Keratinocyte (primary cell): Measurements from ENCODE around the gene OSBPL5. TPM values are rescaled to one million over a fixed set of nuclear protein-coding genes. Genes with fewer than 3 reads are reported as not detected.

Experiments used
- DNase-seq: peaks from one replicate; pipeline ENCODE4 v3.0.0-alpha.2; 2011; ENCODE audit warnings: low read depth, missing footprints, low spot score
- FAIRE-seq: peaks from 2 replicates; lab custom pipeline; 2011; peaks lifted over from hg19 to GRCh38; lab: Jason Lieb, UNC
- H2AFZ ChIP-seq: 2 replicates; pipeline ENCODE4 v1.6.0; 2012; ENCODE audit warnings: low read length, control low read depth, inconsistent platforms; ENCODE audit not compliant: control insufficient read depth
- H3K27ac ChIP-seq: 2 replicates; pipeline ENCODE4 v1.5.1; 2011; ENCODE audit warnings: low read length; ENCODE audit not compliant: control insufficient read depth, insufficient read depth
- H3K27me3 ChIP-seq: 3 replicates; pipeline ENCODE4 v1.6.0; 2011; ENCODE audit warnings: low read length; ENCODE audit not compliant: control insufficient read depth, insufficient read depth; ENCODE audit errors: extremely low read depth
- H3K36me3 ChIP-seq, 2 experiments: 2 replicates in 1 of 2; 3 replicates in 1 of 2; pipeline ENCODE4 v1.5.1; 2011; ENCODE audit warnings: low read length in 2 of 2, mild to moderate bottlenecking in 1 of 2; ENCODE audit not compliant: control insufficient read depth in 2 of 2, insufficient read depth in 2 of 2; ENCODE audit errors: extremely low read depth in 1 of 2
- H3K4me1 ChIP-seq: 3 replicates; pipeline ENCODE4 v1.5.1; 2011; ENCODE audit warnings: low read length; ENCODE audit not compliant: control insufficient read depth, insufficient read depth; ENCODE audit errors: extremely low read depth
- H3K4me2 ChIP-seq: 3 replicates; pipeline ENCODE4 v1.6.0; 2011; ENCODE audit warnings: low read depth, low read length; ENCODE audit not compliant: control insufficient read depth, insufficient read depth; ENCODE audit errors: extremely low read depth
- H3K4me3 ChIP-seq, 3 experiments: fragments of 200-600 bp in 1 of 3; sonication (generic) in 1 of 3; 2 replicates in 2 of 3; 3 replicates in 1 of 3; pipeline ENCODE4 v1.5.1; 2011 to 2016; ENCODE audit warnings: low read length in 3 of 3, mild to moderate bottlenecking in 3 of 3, control low read depth in 2 of 3, inconsistent platforms in 1 of 3, low read depth in 1 of 3, mixed read lengths in 1 of 3, mixed run types in 1 of 3, moderate library complexity in 1 of 3; ENCODE audit not compliant: control insufficient read depth in 2 of 3, insufficient read depth in 2 of 3; ENCODE audit errors: extremely low read depth in 1 of 3
- H3K79me2 ChIP-seq: 2 replicates; pipeline ENCODE4 v1.6.0; 2012; ENCODE audit warnings: low read length; ENCODE audit not compliant: control insufficient read depth, insufficient read depth
- H3K9ac ChIP-seq: 3 replicates; pipeline ENCODE4 v1.6.0; 2011; ENCODE audit warnings: low read length; ENCODE audit not compliant: control insufficient read depth, insufficient read depth; ENCODE audit errors: extremely low read depth
- H3K9me1 ChIP-seq: 3 replicates; pipeline ENCODE4 v1.6.0; 2011; ENCODE audit warnings: low read length; ENCODE audit not compliant: control insufficient read depth, insufficient read depth; ENCODE audit errors: extremely low read depth
- H3K9me3 ChIP-seq: 2 replicates; pipeline ENCODE4 v1.5.1; 2012; ENCODE audit warnings: low read depth, low read length; ENCODE audit not compliant: control insufficient read depth
- H4K20me1 ChIP-seq: 3 replicates; pipeline ENCODE4 v1.6.0; 2011; ENCODE audit warnings: low read length; ENCODE audit not compliant: control insufficient read depth, insufficient read depth; ENCODE audit errors: extremely low read depth
- CTCF ChIP-seq, 3 experiments: IDR thresholded peaks in 1 of 3; conservative IDR thresholded peaks in 1 of 3; optimal IDR thresholded peaks in 1 of 3; 2 replicates in 2 of 3; 3 replicates in 1 of 3; pipeline versions ENCODE3 to v1.5.1; 2011; ENCODE audit warnings: low read length in 3 of 3, mild to moderate bottlenecking in 3 of 3, moderate library complexity in 2 of 3, control low read depth in 1 of 3, inconsistent platforms in 1 of 3; ENCODE audit not compliant: insufficient read depth in 2 of 3; ENCODE audit errors: extremely low read depth in 1 of 3
- EZH2 ChIP-seq: IDR thresholded peaks from one replicate; pipeline ENCODE4 v1.6.1; 2012; ENCODE audit warnings: inconsistent platforms, mild to moderate bottlenecking, low read length, moderate library complexity
- dilution Hi-C: fragments of 300-500 bp; cut with MboI; formaldehyde crosslinking; loops from one replicate; pipeline ENCODE4 v1.7.0; 2020; ENCODE audit warnings: low sequenced_read_pairs; ENCODE audit not compliant: extremely low pct_ligation_motif_present
- polyA plus RNA-seq, 5 experiments: library from polyadenylated mRNA; depleted of rRNA in 3 of 5; stranded (reverse) in 3 of 5; stranded (forward) in 1 of 5; unstranded in 1 of 5; fragments of >200 nt; gene quantifications; 1 replicate in 1 of 5; 2 replicates in 3 of 5; 3 replicates in 1 of 5; pipeline versions ENCODE4 v1.2.1 to v1.2.3, GENCODE V29; 2011 to 2012; ENCODE audit warnings: missing spikeins in 2 of 5, low read depth in 1 of 5, low replicate concordance in 1 of 5
- small RNA-seq, 3 experiments: library from RNA; depleted of rRNA; stranded (forward); fragments of <200 nt; gene quantifications; one replicate each; pipeline ENCODE3, GENCODE V24; 2012; ENCODE audit warnings: low read depth in 3 of 3, low replicate concordance in 1 of 3; ENCODE audit not compliant: insufficient read length in 3 of 3

OSBPL5 gene
- polyA plus RNA-seq, 1 donor (not counting 4 experiments of a cell fraction or from before 2014, with no cell fraction given): 3.0 TPM

- no peak overlapping the region for H2AFZ ChIP-seq
- H3K9me1 ChIP-seq: peaks cover 8% of the 10 kb centered on the region
- FAIRE-seq: no peak
- H3K27ac ChIP-seq: no peak overlapping the region
- H3K9me3 ChIP-seq: no peaks in the 10 kb centered on the region
- no peak overlapping the region for H3K4me3 ChIP-seq
- peaks cover 19% of the 10 kb centered on the region for H3K4me1 ChIP-seq
- H3K9ac ChIP-seq: no peak overlapping the region
- peaks cover 32 to 72% of the 10 kb centered on the region in 2 experiments for H3K36me3 ChIP-seq
- peaks cover 34% of the 10 kb centered on the region for H3K79me2 ChIP-seq
- TF ChIP-seq EZH2 (no peak), CTCF (optimal IDR thresholded peaks at IDR 0.05 in 1 of 3, IDR thresholded peaks at IDR 0.05 in 1 of 3, conservative IDR thresholded peaks at IDR 0.05 in 1 of 3; ENCODE audit: extremely low read depth in 1 of 3, insufficient read depth in 2 of 3, low read length in 3 of 3) (no peak)
- no peaks in the 10 kb centered on the region for H3K27me3 ChIP-seq
- H4K20me1 ChIP-seq: peaks cover 43% of the 10 kb centered on the region
- DNase-seq: no peak
- dilution Hi-C loops: no loop called here
- no peak overlapping the region for H3K4me2 ChIP-seq
Observed at GRCh38 chr11:3040881-3041280, 124.2 kb downstream of the OSBPL5 start.

GRCh38 chr11:3037945-3038271, 127.2 kb downstream of the OSBPL5 start:
- Histone ChIP-seq H3K4me1 (peaks cover 19% of the 10 kb centered on the region), H3K9me3 (no peaks in the 10 kb centered on the region), H3K4me3 (no peak overlapping the region), H3K9me1 (peaks cover 8% of the 10 kb centered on the region), H3K9ac (no peak overlapping the region), H3K27me3 (no peaks in the 10 kb centered on the region), H3K79me2 (peaks cover 12% of the 10 kb centered on the region), H3K36me3 (peaks cover 31 to 72% of the 10 kb centered on the region in 2 experiments), H3K4me2 (peak overlapping the region; percentile 69), H3K27ac (no peak overlapping the region), H4K20me1 (peaks cover 33% of the 10 kb centered on the region), H2AFZ (no peak overlapping the region)
- dilution Hi-C loops: no loop called here
- no peak for FAIRE-seq
- no peak for TF ChIP-seq CTCF (optimal IDR thresholded peaks at IDR 0.05 in 1 of 3, IDR thresholded peaks at IDR 0.05 in 1 of 3, conservative IDR thresholded peaks at IDR 0.05 in 1 of 3; ENCODE audit: extremely low read depth in 1 of 3, insufficient read depth in 2 of 3, low read length in 3 of 3)
- no peak for TF ChIP-seq EZH2
- no peak for DNase-seq

Small RNA genes within 50 kb of the gene (small RNA-seq; reads per million reads assigned to genes)
- gene RNU1-91P: 0 reads per million in 3 experiments

Other genes starting within 250 kb of the OSBPL5 start
- gene PHLDA2, start 235.9 kb downstream of the OSBPL5 start, polyA plus RNA-seq: 24.3 to 36.0 TPM (median 27.3 TPM) in 3 replicates
- gene NAP1L4, start 173.0 kb downstream of the OSBPL5 start, polyA plus RNA-seq: 92.2 to 136 TPM (median 108 TPM) in 3 replicates
- gene CARS1, start 107.9 kb downstream of the OSBPL5 start, polyA plus RNA-seq: 53.0 to 62.5 TPM (median 60.7 TPM) in 3 replicates
- gene MRGPRG, start 53.5 kb upstream of the OSBPL5 start, polyA plus RNA-seq: not detected in 3 replicates
- gene MRGPRE, start 67.1 kb upstream of the OSBPL5 start, polyA plus RNA-seq: not detected in 3 replicates
- 19.2 to 27.4 TPM (median 19.2 TPM) in 3 replicates for gene ZNF195, start 213.8 kb upstream of the OSBPL5 start, polyA plus RNA-seq